NCI-H774 (cell line): ENCODE results near the gene TOGARAM2.

Experiments used
- DNase-seq: peaks from one replicate; lab custom pipeline; 2025; lab: John Stamatoyannopoulos, UW

TOGARAM2 gene

DNA sequence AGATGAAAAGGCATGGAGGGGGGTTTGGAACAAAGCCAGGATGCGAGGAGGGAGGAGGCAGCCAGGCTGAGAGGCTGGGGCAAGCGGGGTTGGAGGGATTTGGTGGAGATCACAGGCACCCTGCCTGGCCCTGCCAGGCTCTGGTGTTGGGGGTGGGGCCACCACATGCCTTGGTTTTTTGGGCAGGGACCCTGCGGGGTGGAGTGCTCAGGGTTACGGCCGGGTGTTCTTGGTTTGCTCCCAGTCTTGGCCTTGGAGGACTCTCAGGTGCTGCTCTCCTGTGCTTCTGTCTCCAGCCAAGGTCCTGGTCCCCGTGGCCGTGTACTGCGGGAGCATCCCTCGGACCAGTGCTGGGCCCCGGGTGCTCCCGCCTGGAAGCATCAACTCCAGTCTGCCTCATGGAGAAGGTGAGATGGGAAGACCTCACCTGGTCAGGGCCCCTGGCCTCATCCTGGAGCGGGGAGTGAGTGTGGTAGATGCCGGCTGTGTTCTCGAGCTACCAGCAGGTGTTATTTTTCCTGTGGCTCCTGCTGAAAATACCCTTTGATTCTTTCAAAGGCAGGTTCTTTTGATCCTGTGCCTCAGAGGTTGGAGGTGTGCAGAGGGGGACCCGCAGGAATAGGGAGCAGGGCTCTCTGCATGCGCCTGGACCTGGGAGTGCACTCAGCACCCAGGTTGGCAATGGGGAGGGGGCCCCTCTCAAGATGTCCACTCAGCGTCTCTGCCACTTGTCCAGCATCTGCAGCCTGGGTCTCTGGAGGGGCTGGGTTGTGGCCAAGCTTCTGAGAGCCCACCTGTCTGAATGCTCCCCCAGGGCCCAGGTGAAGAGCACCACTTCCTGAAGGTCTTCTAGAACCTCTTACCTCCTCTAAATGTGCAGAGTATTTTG is 17.0 kb downstream of the TOGARAM2 start:
- no peak for DNase-seq

DNA sequence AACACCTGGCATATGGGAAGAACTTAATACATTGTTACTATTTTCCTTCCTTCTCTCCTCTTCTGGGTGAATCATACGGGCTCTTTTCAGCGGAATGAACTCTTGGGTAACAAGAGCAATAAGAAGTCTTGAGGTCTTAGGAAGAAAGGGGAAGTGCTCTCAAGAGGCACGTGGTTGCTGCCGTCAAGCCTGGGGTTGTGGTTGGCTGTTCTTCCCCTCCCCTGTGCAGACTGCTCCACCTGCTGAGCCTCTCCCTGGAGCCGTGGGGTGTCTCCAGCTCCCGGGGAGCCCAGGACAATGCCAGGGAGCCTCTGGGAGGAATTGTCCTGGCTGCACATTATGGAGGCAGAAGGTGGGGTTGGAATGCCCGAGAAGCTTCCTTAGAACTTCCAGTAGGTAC is 19.4 kb downstream of the TOGARAM2 start:
- DNase-seq: no peak

GRCh38 chr2:29000956-29001355 is 19.9 kb downstream of the TOGARAM2 start:
- no peak for DNase-seq

DNA sequence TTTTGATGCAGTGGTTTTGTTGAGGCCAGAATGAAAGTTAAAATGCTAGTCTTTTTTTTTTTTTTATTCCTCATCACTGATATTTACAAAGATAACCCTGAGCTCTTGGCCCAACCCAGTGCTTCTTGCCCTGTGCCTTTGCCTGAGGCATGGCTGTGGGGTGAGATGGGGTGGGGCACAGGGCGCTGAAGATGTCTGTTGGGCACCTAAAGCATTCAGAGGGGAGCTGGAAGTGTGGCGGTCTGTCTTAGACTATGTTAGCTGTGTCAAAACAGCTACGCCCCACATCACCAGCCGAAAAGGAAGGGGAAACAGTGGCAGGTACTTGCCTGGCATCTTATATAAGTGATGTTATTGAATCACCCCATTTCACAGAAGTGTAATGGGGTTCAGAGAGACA is 20.7 kb downstream of the TOGARAM2 start:
- DNase-seq: no peak

DNA sequence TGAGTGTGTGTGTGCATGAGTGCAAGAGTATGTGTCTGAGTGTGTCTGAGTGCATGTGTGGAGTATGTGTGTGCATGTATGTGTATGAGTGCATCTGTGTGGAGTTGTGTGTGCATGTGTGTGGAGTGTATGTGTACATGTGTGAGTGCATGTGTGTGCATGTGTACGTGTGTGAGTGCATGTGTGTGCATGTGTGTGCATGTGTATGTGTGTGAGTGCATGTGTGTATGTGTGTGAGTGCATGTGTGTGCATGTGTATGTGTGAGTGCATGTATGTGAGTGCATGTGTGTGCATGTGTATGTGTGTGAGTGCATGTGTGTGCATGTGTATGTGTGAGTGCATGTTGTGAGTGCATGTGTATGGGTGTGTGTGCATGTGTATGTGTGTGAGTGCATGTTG is 23.7 kb downstream of the TOGARAM2 start:
- no peak for DNase-seq

GRCh38 chr2:29005331-29005730 is 24.2 kb downstream of the TOGARAM2 start:
- DNase-seq: no peak

DNA sequence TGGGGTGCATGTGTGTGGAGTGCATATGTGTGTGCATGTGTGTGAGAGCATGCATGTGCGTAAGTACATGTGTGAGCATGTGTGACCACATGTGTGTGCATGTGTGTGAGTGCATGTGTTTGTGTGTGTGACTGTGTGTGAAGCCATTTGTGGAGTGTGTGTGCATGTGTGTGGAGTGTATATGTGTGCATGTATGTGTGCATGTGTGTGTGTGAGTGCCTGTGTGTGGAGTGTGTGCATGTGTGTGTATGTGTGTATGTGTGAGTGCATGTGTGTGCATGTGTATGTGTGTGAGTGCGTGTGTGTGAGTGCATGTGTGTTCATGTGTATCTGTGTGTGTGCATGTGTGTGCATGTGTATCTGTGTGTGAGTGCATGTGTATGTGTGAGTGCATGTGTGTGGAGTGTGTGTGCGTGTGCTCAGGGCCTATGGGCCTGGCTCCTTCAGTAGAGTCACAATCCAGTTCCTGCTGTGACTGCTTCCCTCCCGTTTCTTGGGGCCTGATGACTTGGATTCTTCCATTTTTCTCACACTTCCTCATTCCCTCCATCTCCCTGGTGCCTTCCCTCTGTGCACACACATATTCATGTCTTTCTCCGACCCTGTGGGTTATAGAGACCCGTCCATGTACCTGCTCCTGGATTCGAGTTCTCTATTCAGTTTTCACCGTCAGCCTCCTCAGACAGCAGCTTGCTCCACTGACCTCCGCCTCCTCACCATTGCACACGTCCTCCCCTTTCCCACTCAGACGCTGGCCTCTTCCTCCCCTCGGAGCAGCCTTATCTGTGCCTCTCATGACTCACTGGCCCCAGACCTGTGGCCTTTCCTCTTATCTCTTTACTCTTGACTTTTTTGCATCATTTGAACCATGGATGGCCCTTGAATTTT is 25.2 kb downstream of the TOGARAM2 start:
- no peak for DNase-seq

DNA sequence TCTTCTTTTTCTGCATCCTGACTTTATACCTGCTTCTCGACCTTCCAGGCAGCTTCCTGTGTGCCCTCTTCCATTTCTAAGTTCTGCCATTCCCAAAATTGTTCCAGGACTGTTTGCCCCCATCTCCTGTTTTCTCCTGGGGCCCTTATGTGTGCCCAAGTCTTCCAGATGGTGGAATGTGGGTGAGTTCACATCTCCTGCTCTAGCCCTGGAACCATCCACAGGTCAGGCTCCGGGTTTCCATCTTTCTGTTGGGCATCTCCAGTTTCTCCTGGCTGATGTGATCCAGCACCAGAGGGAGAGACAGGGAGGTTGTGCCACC is 25.8 kb downstream of the TOGARAM2 start:
- no peak for DNase-seq

DNA sequence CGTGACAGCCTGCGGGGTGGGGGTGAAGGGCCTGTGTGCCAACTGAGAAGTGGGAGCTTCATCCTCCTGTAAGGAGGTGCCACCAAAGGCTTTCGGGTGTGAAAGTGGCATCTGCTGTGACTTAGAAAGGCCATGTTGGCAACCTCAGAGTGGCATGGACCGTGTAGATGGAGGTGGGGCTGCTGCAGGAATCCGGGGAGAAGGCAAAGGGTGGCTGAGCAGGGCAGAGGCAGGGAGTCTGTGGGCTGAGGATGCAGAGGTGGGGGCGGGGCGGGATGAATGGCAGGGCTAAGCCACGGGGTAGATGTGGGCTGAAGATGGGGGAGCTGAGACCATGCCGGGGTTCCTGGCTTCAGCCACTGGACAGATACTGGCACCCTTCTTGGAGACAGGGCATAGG is 28.2 kb downstream of the TOGARAM2 start:
- no peak for DNase-seq

DNA sequence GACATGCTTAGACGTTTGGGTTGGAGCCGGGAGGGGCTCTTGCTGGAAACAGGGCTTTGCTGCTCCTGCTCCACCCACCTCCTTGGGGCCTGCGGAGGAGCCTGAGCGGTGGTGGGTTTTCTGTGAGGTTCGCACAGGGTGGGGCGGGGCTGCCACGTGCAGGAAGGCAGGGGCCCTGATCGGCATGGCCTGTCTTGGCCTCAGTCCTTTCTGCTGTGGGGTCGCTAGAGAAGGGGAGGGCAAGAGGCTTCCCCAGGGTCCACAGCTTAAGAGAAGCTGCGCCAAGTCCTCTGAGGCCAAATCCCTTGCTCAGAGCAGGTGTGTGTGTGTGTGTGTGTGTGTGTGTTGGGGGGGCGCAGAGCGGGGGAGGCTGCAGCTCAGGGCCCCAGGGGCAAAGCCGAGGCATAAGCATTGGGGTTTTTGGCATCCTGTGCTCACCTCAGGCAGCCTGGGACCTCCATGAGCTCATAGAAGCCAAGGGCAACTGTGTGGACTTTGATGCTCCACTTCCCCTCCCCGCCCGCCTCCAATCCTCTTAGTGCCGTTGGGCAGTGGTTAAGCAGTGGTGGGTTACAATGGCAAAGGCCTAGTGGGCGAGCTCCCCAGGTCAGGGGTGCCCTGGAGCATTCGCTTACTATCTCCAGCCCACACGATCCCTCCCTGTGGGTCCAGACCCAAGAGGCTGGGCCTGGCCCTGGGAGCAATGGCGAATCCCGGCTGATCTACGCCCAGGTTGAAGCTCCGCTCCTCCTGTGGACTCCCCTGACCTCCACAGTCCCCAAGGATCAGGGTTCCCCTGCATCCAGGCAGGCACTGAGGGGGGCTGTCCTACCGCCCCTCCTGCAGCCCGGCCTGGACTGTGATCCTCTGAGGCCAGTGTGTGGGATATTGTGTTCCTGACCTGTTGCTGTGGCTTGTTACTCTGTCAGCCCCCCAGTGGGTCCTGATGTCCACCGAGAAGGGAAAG is 28.9 kb downstream of the TOGARAM2 start:
- DNase-seq: no peak

GRCh38 chr2:29010946-29011345 is 29.8 kb downstream of the TOGARAM2 start:
- DNase-seq: no peak

DNA sequence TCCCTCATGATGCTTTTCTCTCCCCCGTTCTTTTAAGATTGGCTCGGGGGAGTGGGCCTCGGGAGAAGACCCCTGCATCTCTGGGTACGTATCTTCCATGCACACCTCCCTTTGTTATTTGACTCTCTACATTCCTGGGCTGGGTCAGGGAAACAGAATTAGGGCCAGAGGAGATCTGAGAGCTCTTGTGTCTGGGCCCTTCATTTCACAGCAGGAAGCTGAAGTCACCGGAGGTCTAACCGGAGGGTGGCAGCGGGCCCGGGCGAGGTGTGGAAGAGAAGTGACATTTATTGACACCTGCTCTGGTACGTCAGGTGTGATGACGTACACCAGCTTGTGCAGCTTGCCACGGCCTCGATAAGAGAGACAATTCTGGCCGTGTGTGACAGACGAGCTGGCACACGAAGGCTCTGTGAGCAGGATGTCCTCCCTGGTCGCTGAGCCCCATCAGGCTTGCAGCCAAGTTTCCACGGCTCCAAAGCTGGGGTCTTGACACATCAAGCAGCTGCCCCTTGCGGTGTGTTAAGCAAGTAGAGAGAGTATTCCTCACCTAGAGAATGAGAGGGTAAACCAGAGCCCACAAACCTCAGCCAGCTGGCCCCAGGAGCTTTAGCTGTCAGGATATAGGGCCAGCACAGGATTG is 30.4 kb downstream of the TOGARAM2 start:
- DNase-seq: peak; percentile 9

- no peak for DNase-seq
These were observed 31.1 kb downstream of the TOGARAM2 start for GRCh38 chr2:29012211-29012681.

GRCh38 chr2:29013057-29013780 is 32.1 kb downstream of the TOGARAM2 start:
- DNase-seq: no peak

GRCh38 chr2:29014331-29014730 is 33.2 kb downstream of the TOGARAM2 start:
- DNase-seq: no peak

DNA sequence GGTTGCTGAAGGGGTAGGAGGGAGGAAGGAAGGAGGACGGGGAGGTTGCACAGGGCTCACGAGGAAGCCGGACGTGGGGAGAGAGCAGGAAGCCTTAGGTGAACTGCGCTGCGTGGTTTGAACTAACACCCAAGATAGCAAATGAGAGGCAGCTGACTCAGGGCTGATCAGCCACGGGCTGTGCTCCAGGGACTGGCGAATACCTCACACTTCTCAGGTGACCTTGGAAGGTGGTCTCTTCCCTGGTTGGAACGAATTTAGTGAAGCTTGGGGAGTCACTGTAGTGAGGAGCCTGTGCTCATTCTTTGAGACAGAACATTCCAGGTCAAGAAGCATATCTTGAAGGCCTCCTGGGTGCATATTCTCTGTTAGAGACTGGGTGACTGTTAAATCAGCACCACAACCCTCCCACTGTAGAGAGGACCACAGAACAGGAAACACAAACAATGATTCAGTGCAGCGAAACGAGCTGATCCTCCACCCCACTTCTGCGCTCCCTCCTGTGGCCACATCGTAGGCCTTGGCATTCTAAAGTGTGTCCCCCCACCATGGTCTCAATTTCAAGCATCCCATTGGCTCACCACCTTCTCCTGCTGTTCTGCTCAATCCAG is 33.8 kb downstream of the TOGARAM2 start:
- no peak for DNase-seq

GRCh38 chr2:29015701-29016470 is 34.8 kb downstream of the TOGARAM2 start:
- DNase-seq: no peak

DNA sequence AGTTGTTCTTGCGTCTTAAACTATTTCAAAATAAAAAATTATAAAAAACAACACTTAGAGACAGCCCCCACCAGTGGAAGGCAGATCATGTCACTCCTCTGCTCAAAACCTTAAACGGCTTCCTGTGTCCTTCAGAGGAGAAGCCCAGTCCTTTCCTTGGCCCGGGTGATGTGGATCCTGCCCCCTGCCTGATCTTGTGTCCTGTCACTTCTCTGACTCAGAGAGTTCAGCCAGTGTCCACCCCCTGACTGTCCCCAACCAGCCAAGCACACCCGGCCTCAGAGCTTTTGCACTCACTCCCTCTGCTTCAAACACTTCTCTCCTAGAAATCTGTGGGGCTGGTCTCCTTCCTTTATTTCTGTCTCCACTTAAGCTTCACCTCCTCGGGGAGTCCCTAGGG is 35.4 kb downstream of the TOGARAM2 start:
- DNase-seq: no peak

DNA sequence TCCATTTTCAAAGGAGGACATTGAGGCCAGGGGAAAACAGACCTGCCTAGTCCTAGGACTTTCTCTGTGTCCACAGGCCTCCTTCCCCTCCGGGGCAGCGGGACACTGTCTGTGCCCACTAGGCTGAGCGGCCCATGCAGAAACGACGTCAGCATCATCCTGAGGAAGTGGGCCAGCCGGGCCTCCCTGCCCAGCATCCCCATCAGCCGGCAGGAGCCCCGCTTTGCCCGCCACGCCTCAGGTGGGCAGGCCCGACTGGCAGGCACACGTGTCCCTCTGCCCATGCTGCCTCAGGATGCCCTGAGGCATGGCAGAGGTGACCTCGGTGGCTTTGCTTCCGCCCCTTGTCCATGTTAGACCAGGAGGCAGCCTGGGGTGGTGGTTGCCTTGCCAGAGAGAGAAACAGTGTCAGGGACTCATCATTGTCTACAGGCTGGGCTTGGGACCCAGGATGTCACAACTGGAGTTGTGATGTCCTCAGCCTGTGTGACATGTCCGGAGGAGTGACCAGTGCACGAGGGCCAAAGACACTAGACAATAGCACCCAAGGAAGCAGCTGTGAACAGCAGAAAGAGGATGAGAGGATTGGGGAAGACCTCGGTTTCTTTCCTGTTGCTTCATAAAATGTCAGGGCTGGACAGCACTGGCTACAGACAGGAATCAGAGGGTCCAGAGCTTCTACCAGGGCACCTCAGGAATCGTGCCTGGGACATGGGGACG is 36.8 kb downstream of the TOGARAM2 start:
- no peak for DNase-seq
